DMS53 (cell line): ENCODE data around the gene CDKL5.
"Not testable (repeated sequence)": the region's sequence is repeated elsewhere in the genome, so short reads cannot be mapped to it uniquely, and the experiment has no call there.

ENCODE experiments used
- DNase-seq: peaks from one replicate; lab custom pipeline; 2025; lab: John Stamatoyannopoulos, UW

Gene CDKL5

DNA sequence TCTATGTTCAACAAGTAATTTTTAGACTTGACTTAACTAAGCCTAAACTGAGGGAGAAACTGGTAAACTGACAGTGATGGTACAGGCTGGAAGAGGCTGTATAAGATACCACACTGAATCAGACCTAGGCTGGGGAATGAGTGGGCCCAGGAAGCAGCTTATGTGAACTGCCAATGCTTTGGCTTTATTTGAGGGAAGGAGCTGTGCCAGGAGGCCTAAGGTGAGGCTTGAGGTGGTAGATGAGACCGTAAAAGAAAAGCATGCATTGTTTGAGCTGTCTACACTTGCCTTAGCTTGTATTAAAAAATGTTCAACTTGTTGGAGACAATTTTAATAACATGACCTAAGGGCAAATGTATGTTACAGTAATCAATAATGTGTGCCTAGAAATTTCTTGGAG, 150.3 kb downstream of the CDKL5 start:
- no peak for DNase-seq

DNA sequence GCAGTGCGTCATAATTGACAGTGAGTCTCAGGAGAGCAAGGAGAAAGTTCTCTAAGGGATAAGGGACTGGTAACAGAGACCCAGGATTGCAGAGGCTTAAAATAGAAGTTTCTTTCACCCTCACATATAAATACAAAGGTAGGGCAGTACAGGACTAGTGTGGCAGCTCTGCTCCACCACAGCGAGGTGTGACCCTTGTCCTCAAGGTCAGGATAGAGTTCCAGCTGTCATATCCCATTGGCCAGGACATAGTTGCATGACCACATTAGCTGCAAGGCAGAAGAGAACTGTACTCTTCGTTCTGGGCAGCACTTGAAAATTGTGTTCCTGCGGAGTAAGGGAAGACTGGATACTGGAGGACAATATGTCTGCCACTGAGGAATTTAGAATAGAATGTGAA, 152.0 kb downstream of the CDKL5 start:
- DNase-seq, result no peak

DNA sequence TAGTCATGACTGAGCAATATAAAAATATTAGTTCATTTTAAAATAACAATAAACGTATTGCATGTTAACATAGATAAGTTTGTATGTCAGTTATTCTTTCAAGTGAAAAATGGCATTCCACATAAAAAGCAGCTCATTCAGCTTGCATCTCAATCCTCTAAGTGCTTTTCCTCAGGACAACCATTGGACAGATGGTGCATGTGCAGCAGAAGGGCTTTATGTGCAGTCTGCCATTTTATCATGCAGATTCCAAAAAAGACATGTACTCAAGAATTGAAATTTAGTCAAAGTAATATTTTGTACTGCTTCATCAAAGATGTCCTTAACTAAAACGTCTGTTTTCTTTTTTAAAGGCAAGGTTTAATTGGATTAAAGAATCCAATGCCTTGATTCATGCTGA, 153.1 kb downstream of the CDKL5 start:
- no peak for DNase-seq

DNA sequence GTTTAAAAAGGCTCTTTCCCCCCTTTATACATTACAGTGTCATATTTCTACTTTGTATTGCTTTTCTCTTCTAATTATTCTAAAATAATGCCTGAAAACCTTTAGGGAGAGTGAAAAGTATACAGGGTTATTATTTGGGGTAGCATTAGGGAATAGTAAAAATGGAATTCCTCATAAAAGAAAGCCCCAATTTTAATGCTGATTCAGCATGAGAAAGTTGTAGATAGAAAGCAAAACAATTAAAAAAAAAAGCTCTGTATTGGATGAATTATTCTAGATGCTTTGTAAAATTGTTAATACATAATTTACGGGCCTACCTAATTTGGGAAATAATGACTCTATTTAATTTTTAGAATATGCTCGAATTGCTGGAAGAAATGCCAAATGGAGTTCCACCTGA, 154.1 kb downstream of the CDKL5 start:
- no peak for DNase-seq

DNA sequence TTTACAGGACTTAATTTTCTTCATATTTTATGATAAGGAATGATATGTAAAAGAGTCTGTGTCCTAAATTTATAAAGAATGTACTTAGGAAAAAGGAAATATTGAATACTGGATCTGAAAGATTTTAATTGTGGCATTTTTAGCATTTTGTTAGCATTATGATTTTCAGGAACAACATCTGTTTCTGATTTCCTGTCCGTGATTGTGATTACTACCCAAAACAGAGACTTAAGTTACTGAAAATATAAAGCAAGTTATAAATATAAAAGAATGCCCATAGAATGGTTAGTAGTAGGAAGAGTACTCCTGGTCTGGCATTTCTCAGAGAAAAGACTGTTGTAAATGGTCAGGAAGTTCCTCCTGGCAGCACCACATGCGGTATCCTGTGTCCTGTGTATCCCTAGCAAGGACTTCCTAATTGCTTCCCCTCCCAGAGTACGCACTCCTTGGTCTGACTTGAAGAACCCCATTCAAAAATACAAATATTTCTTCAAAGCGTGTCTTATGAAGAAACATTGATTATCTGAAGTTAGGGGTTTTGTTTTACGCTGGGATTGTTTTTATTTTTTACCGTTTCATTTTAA, 157.6 kb downstream of the CDKL5 start:
- no peak for DNase-seq

DNA sequence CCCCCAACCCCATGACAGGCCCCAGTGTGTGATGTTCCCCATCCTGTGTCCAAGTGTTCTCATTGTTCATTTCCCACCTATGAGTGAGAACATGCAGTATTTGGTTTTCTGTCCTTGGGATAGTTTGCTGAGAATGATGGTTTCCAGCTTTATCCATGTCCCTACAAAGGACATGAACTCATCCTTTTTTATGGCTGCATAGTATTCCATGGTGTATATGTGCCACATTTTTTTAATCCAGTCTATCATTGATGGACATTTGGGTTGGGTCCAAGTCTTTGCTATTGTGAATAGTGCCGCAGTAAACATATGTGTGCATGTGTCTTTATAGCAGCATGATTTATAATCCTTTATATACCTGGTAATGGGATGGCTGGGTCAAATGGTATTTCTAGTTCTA, 163.9 kb downstream of the CDKL5 start:
- DNase-seq, result not testable (repeated sequence)

DNA sequence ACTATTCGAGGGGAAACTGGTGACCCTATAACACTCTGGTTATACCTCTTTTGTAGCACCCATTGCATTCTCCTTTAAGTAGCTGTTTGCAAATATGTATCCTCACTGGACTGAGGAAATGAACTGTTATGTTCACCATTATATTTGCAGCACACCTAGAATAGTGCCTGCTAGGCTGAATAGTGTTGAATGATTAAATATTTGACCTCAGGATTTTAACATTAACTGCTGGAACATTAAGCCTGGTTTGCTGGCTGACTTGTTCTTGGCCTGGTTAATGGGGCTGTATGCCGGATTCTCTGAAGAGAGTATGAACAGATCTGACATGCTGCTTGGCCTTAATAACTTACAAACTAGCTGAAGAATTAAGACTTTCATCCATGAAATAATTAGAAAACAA, 166.4 kb downstream of the CDKL5 start:
- no peak for DNase-seq

DNA sequence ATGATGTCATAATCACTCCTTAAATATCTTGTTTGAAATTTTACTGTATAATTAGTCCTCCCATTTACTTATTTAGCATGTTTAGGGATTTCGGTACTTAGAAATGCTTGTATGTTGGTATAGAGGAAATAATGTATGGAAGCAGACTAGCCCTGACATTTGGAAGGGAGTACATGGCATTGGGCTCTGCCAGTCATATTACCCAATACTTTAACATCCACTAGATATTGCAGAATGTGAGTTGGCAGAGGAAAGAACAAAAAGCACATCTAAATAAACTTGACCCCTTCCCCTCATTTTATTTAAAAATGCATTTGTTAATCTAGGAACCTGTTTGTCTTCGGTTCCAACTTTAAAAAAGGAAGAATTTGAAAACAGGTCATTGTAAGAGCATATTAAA, 168.7 kb downstream of the CDKL5 start:
- no peak for DNase-seq

DNA sequence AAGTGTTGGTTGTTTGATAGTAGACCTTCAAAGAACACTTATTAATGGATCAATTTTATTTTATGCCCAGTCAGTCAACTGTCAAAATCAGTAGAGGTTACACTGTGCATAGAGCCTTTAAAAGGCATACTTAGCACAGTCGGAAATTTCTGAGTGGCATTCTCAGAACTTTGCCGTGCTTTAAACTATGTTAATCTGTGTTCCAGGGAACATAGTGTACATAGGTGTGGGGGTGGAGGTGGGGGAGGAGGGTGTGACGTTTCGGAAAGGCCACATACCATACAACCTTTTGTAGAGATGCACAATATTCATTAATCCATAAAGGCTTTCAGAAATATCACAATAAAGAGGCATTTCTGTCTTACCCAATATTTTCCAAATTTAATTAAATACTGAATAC, 170.7 kb downstream of the CDKL5 start:
- no peak for DNase-seq

DNA sequence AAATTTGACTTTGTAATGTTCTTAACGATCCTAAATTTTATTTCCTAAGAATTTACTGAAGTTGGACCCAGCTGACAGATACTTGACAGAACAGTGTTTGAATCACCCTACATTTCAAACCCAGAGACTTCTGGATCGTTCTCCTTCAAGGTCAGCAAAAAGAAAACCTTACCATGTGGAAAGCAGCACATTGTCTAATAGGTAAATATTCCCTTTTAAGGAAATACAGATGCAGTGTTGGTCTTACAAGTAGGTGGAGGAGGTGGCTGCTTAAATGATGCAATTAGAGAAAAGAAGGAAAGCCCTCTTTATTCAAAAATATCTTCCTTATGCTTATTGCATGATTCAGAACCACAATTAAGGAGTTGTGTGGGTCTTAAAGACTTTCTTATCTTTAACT, 173.0 kb downstream of the CDKL5 start:
- DNase-seq, result peak; percentile 2

DNA sequence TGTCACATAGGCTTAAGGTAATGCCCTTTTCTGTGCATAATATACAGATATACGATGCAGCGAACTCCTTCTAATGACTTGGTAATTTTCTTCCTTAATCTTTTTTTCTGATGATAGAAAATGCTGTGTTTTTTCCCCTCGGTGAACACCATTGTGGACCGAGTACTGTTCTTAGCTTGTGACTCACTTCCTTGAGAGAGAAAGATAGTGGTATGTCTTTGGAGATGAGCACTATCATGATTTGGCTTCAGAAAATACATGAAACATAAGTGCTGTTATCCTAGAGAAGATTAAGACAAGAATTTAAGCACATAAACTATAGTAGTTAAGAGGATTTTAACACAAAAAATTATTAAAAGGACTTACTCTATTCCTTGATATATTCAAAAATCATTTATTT, 182.6 kb downstream of the CDKL5 start:
- DNase-seq, result no peak

DNA sequence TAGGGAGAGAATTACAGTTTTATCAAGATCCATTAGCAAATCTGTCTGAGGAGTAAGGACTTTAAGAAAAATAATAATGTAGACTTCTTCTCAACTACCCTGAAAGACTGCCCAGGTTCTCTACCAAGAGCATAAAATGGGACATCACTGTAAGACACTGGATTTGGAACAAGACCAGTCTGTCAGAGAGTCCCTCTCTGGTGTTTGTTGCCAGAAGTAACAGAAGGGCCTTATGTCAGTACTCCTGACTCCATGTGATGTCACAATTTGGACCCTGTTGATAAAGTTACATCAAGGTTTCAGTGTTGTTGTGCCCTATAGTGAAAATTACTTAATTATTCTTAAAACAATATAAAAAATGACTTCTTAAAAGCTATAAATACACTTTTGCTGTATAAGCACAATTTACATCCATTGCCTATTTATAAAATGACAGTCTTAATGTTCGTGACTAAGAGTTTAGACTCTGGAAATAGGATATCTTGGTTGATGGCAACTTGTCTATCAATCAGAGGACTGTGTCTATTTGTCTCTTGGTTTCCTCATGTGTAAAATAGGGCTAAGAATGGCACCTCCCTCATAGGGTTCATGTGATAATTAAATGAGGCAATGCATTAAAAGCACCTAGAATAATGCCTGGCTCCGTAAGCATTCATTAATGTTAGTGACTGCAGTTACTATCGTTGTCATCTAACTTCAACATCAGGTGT, 188.7 kb downstream of the CDKL5 start:
- no peak for DNase-seq

DNA sequence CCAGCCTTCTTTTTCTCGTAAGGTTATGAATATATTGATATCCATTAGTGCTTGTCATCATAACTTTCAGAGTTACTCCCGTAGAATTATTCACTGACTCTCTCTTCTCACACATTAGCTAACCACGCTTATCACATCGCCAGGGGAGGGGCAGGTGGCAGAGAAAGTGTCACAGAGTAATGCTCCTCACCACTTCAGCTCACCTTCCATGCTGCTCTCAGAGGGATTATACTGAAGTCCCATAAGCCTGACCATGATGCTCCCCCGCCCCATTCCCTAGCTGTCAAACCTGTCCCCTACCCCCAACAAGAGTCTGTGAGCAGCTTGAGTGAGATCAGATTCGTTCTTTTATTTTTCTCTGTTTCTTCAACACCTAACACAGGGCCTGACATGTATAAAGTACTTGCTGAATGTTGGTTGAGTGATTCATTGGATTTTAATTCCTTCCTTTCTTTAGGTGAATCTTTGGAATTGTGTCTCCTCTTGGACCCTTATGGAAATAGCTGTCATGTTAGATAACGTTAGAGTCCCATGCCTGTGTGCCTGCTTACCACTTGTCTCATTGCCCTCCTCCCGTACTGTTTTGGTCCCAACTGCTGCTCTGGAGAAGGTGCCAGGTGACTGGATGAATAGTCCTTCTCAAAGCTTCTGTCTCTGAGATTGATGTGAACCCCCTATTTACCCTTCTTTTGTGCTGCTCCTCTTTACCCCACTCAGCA, 191.4 kb downstream of the CDKL5 start:
- no peak for DNase-seq

DNA sequence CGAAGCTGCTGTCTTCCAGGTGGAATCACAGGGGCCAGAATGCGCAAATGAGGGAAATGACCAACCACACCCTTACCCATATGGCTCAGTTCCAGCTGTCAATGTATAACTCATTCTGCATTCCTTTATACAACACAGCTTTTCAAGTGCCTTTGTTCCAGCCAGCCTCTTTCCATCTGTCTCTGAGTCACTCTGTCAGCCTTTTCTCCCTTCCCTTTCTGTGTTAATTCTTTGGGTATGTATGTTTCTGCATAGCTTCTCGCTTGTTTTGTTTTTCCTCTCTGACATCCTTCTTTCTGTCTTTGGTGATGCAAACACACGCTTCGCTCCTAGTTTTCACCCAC, 192.0 kb downstream of the CDKL5 start:
- DNase-seq, result peak; percentile 79

DNA sequence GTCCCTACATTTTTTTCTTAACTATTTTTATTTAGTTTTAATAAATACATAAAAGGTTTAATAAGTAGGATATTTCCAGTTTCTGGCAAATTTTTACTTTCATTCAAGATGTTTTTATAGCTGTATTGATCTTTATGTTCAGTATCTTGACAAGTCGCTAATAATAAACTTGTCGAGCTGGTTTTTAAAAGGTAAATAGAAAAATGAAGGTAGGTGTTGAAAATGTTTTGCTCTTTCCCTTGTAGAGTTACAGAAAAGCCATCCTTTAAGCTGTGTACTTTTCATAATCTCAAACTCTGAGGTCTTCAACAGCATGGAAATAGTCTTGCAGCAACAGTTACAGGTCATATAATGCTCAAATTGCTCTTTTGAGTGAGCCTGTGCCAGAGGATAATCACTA, 193.9 kb downstream of the CDKL5 start:
- DNase-seq, result peak; percentile 33

DNA sequence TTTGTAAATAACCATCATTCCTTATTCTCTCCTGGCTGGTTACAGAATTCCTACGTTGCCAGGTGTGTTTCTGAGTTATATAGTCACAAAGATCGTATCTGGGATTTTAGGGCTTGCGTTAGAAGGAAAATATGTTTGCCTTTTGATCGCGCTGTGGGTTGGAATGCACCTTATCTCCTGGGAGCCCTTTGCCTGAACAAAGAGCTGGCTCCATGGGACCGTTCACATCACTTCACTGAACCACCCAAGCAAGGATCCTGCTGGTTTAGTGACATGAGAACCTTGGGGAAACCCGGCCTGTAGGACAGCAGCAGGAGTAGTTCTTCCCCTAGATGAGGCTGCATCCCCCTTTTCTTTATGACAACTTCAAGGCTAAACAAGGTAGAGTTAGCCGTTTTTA, 194.9 kb downstream of the CDKL5 start:
- no peak for DNase-seq

DNA sequence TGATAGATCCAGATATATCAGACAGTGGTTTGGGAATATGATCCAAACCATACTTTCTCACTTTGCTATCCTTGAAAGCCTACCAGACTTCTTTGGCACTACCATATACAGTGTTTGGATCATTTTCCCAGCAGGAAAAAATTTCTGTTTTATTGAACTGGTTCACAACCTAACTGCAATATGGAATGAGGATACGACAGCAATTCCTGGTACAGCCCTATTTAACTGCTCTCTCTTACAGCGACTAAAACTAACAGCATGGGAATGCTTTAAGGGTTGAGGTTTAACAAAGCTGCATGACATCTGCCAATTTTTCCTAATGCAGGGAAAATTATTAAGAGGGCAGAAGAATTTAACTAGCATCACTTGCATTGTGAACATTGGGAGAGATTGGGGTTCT, 199.2 kb downstream of the CDKL5 start:
- no peak for DNase-seq

DNA sequence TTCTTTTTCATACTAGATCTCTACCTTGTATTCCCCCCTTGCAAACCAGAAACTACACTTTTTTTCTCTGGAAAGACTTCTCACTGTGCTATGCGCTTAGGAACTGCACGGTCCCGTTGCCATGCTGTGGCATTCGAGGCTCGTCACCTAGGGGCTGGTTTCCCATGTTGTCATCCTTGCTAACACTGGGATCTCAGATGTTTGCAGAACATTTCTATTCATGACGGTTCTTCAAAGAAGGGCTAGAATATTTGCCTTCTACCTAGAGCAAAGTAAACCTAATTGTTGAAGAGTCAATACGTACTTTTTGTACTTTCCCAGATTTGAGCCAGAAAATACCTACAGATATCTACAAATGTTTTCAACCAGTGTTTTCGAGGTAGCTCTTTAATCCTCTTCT, 205.5 kb downstream of the CDKL5 start:
- DNase-seq, result no peak

DNA sequence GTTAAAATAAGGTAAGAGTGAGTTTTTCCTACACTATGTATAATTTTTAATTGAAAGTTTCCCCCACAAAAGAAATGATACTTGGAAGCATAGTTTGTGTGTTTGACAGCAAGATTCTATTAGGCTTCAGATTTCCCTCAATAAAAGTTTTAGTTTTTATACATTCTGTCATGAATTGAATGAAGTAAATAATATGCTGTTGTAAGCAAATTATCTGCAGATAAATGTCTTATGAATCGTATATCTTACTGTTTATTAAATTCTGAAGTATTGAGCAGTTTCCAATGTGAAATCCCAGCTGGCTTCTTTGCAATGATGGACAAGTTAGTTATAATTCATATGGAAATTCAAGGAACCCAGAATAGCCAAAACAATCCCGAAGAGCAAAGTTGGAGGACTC, 213.0 kb downstream of the CDKL5 start:
- no peak for DNase-seq

DNA sequence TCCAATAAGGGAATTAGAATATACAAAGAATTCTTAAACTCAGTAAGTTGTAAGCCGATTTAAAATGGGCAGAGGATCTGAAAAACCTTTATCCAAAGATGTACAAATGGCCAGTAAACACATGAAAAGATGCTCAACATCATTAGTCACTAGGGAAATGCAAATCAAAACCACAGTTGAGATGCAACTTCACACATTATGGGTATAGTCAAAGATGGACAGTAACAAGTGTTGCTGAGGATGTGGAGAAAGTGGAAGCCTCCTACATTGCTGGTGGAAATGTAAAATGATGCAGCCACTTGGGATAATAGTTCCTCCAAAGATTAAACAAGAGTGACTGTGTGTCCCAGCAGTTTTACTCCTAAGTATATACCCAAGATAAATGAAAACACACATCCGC, 213.9 kb downstream of the CDKL5 start:
- no peak for DNase-seq

DNA sequence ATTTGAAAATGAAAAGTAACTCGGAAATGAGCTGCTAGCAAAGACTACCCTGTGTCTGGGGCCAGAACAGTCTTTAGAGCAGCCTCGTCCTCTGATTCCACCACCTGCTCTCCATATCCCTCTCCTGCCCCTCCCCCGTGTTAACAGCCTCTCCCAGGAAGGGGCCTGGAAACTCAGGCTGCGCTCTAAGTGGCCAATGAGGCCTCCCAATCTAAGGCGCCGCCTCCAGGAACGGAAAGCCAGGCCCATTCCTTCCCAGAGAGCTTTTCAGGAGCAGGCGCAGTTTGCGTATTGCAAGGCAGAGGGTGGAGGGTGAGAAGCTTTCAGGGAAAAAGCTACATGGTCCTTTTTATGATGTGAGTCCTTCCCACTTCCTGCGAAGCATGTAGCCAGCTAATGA, 215.3 kb downstream of the CDKL5 start:
- DNase-seq, result no peak

DNA sequence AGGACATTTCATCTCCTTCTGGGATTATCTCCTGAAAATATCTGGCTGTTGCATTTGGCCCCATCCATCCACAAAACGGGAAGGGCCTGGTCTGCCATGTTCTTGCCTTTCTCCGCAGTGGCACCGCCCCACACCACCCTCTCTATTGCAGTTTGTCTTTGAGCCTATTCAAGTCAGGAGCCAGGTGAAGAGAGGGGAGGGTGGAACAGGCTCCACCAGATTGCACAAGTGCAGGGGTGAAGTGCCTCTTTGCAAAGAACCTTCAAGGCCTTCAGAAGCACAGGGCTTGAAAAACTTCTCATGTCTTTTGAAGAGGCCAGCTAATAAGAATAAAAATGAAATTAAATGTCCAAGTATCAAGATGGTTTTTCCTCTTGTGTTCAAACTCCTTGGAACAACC, 217.8 kb downstream of the CDKL5 start:
- DNase-seq, result no peak

DNA sequence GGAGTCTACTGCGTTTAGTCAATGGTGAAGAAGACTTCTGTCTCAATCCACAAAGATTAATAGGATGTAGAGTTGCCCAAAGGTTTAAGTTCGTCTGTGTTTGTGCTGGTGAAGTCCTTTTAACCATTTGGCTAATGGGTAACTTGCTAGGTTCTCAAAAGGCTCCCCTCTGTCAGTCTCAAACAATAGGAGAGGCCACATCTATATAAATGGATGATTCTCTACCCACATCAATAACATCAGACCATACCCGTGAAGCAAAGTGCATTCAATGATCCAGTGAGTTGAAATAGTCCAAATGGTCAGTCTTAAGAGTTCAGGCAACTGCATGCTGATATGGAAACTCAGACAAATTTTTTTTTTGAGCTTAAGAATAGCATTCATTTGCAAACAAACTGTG, 218.4 kb downstream of the CDKL5 start:
- DNase-seq, result no peak

DNA sequence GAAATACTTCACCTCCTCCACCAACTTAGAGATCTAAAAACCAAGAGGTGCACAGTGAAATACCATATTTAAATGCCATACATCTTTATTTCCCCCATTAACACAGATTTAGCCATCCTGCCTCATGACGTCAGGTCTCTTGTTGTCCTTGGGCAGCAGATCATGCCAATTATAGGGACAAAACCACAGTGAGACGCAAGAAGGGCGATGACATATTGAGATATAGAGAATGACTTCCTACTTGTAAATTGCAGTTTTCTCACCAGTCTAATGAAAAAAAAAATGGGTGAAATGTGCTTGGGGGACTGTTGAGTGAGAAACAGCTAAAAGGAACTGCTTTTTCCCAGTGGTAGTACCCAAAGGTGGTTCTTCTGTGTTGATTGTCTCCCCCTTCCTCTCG, 222.2 kb downstream of the CDKL5 start:
- DNase-seq, result no peak
